IPS-18a (cell line): ENCODE results near the gene TTC12.

Experiments used
- H3K27ac ChIP-seq: one replicate; pipeline ENCODE4 v1.5.1; 2013; ENCODE audit warnings: low read length
- H3K27me3 ChIP-seq: one replicate; pipeline ENCODE4 v1.6.1; 2013; ENCODE audit warnings: mild to moderate bottlenecking, low read length; ENCODE audit not compliant: control insufficient read depth, insufficient read depth
- H3K36me3 ChIP-seq: one replicate; pipeline ENCODE4 v1.6.1; 2013; ENCODE audit warnings: low read depth, low read length; ENCODE audit not compliant: control insufficient read depth
- H3K4me1 ChIP-seq: one replicate; pipeline ENCODE4 v1.6.1; 2013; ENCODE audit warnings: low read depth, low read length; ENCODE audit not compliant: control insufficient read depth
- H3K4me3 ChIP-seq: one replicate; pipeline ENCODE4 v1.5.1; 2013; ENCODE audit warnings: low read length
- H3K9ac ChIP-seq: one replicate; pipeline ENCODE4 v1.6.1; 2013; ENCODE audit warnings: mild to moderate bottlenecking, low read length, moderate library complexity
- H3K9me3 ChIP-seq: one replicate; pipeline ENCODE4 v1.6.1; 2013; ENCODE audit warnings: low read depth, low read length; ENCODE audit not compliant: control insufficient read depth

TTC12 gene

DNA sequence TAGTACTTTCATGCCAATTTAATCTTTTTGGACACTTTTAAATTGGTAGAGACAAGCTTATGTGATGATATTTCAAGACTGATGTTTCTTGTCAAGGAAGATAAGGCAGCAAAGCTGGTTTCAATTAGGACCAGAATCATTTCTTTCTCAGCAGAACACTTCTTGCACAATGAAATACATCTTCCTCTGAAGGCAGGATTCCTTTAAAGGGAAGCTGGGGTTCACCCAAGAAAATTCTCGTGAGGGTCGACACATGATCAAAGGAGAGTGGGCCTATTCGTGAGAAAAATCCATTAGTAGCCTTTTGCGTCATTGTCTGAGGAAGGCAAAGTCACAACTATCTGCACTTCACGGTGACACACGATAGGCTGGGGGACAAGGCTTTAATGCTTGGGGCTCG is 17.6 kb downstream of the TTC12 start:
- Histone ChIP-seq H3K4me3 (no peak overlapping the region), H3K4me1 (no peaks in the 10 kb centered on the region), H3K36me3 (peaks cover 5% of the 10 kb centered on the region), H3K27ac (no peak overlapping the region), H3K27me3 (no peaks in the 10 kb centered on the region), H3K9me3 (no peaks in the 10 kb centered on the region), H3K9ac (no peak overlapping the region)

DNA sequence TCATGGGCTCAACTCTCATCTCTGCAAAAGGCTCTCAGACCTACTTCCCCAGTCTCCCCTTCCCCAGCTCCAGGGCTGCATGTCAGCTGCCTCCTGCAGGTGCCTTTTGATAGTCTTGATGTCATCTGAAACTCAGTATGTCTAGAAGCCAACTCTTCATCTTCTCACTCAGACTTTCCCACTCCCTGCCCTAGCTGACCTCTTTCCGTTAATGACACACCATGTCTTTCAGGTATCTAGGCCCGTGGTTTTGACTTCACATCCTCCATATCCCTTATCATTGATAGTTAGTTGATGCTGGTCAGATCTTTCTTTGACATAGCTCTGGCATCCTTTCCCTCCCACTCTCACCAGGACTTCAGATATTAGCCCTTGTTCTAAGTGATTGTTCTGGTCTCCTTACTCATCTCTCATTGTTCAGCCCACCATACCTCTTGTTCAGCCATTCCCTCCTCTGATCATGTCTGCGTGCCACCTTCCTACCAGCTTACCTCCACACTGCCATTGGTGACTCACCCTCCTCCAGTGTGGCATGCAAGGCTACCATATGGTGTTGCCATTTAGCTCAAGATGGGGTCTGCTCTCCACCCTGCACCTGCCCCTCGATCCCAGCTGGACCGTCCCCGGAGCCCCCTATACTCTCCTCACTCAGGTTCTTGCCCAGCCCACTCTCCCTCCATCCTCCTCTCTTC is 18.4 kb downstream of the TTC12 start:
- H3K4me3 ChIP-seq, result no peak overlapping the region
- H3K4me1 ChIP-seq, result no peaks in the 10 kb centered on the region
- no peak overlapping the region for H3K9ac ChIP-seq
- H3K36me3 ChIP-seq, result peaks cover 5% of the 10 kb centered on the region
- H3K27ac ChIP-seq, result no peak overlapping the region
- no peaks in the 10 kb centered on the region for H3K27me3 ChIP-seq
- no peaks in the 10 kb centered on the region for H3K9me3 ChIP-seq

DNA sequence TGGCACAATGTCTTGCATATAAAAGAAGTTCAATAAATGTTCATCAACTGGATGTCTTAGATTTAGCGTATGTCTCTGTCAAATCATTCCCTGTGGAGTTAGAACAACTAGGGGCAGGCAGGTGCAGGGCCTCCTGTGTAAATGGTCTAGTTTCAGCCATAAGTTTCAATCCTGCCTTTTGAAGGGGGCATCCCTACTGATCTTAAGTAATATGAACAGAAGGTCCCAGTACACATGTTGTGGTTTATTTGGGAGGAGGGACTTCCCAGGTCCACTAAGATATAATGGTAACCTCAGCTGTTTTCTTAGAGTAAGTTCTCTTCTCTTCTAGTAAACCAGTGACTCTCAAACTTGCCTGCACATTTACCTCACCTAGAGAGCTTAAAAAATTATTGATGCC is 19.8 kb downstream of the TTC12 start:
- Histone ChIP-seq H3K27me3 (no peaks in the 10 kb centered on the region), H3K9me3 (no peaks in the 10 kb centered on the region), H3K9ac (no peak overlapping the region), H3K27ac (no peak overlapping the region), H3K4me3 (no peak overlapping the region), H3K36me3 (peaks cover 5% of the 10 kb centered on the region), H3K4me1 (no peaks in the 10 kb centered on the region)

DNA sequence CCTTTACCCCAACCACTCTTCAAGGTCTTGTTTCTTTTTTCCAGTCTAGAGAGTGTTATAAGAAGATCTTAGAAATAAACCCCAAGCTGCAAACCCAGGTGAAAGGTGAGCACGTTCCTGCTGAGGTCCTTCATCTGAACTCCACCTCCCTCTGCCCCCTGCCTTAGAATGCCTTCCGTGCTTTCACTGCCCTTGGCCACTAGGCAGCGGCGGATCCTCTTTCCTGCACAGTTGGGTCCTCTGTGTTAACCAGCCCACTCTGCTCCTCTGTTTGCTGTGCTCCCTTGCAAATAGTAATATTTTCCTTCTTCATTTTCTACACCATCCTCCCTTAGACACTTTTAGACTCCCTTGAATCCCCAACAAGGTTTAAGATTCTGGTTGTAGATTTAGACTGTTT is 24.3 kb downstream of the TTC12 start:
- H3K4me1 ChIP-seq, result no peaks in the 10 kb centered on the region
- H3K27me3 ChIP-seq, result no peaks in the 10 kb centered on the region
- no peak overlapping the region for H3K9ac ChIP-seq
- H3K4me3 ChIP-seq, result no peak overlapping the region
- peaks cover 6% of the 10 kb centered on the region for H3K36me3 ChIP-seq
- H3K9me3 ChIP-seq, result no peaks in the 10 kb centered on the region
- H3K27ac ChIP-seq, result no peak overlapping the region

DNA sequence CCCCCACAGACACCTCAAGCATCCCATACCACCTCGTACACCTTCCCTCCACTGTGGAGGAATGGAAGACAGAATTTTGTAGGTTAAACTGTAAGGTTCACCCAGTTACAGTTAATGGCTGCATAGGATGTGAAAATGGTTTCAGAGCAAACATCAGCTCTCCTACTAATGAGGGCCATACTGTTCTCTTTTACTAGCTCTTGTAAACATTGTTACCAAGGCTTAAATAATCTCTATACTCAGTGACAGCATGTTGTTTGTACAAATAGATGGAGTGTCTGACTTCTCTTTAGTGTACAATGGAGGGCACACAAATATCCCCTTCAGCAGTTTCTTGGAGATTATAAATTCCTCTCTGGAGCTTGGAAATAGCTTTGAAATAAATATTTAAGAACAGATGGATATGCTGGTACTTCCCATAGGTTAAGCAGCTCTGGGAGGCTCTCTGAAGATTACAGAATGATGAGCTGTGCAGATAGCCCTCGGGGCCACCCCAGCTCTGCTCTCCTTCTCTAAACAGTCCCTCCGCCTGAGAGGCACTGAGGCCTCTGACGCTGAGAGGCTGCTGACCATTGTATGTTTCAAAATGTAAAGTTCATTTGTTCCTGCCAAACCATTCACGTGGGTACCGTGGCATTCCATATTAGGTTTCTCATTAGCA is 25.7 kb downstream of the TTC12 start:
- Histone ChIP-seq H3K27ac (no peak overlapping the region), H3K9me3 (no peaks in the 10 kb centered on the region), H3K4me3 (no peak overlapping the region), H3K36me3 (peaks cover 6% of the 10 kb centered on the region), H3K4me1 (no peaks in the 10 kb centered on the region), H3K9ac (no peak overlapping the region), H3K27me3 (no peaks in the 10 kb centered on the region)

DNA sequence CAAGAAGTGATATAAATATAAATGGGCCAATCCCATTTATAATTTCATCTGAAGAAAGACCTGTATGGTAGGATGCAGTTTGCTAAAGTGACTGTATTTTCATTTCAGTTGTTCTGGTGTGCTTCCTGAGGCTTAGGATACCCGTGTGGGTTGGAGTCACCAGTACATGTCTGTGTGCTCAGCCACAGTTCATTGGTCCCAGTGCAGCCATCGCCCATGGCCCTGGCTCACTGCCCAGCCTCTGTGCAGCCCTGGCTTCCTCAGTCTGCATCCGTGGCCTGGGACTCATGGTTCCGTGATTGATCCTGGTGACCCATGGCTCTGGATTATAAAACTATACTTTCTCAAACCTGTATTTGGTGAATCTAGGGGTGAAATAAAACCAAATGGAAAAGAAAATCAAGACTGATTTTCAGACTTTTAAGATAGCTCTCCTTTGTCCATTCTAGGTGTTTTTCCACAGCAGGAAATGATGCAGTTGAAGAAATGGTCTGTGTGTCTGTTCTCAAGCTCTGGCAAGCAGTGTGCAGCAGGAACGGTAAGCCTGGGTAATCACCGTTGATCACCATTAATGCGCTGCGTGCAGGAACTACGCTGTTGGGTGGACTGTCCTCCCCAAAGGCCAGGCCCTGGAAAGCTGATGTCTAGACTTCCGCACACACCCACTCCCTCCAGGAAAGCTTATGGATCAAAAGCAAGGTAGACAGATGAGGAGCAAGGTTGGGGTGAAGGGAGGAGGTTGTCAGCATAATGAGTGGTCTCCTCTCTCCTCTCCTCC is 27.2 kb downstream of the TTC12 start:
- Histone ChIP-seq H3K4me1 (no peaks in the 10 kb centered on the region), H3K9me3 (no peaks in the 10 kb centered on the region), H3K4me3 (no peak overlapping the region), H3K9ac (no peak overlapping the region), H3K36me3 (peaks cover 6% of the 10 kb centered on the region), H3K27ac (no peak overlapping the region), H3K27me3 (no peaks in the 10 kb centered on the region)

DNA sequence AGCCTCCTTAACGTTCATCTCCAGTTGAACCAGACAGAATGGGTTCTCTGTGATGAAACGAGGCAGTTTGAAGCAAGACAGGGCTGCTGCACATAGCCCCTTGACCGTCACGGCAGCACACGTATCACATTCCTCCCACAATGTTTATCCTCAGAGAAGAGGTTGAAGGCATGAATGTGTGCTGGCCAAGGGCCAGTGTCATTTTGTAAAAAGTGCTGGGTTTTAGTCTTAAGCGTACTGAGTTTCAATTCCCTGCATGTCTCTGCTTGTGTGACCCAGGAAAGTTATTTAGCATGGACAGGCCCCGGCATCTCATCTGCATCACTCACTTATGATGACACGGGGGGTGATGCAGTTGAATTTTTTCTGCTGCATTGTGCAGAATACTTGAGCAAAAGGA is 31.6 kb downstream of the TTC12 start:
- no peak overlapping the region for H3K27ac ChIP-seq
- no peaks in the 10 kb centered on the region for H3K9me3 ChIP-seq
- no peaks in the 10 kb centered on the region for H3K27me3 ChIP-seq
- H3K4me3 ChIP-seq, result no peak overlapping the region
- no peak overlapping the region for H3K9ac ChIP-seq
- no peaks in the 10 kb centered on the region for H3K4me1 ChIP-seq
- no peaks in the 10 kb centered on the region for H3K36me3 ChIP-seq

DNA sequence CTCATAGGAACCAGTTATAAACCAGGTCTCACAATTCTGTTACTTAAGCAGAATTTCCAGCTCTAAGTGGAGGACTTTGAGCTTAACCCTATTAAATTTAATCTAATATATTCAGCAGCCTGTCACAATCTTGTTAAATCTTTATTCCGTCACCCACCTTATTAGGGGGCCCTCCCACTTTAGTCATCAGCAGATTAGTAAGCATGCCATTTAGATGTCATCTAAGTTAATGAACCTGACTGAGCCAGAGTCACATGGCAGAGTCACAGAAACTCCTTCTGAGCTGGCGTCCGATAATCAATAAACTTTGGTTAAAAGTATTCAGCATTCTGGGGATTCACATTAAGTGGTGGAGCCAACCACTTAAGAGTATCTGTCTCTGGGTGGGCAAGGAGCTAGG is 35.1 kb downstream of the TTC12 start:
- H3K9me3 ChIP-seq, result no peaks in the 10 kb centered on the region
- H3K36me3 ChIP-seq, result no peaks in the 10 kb centered on the region
- H3K4me1 ChIP-seq, result no peaks in the 10 kb centered on the region
- no peak overlapping the region for H3K4me3 ChIP-seq
- no peak overlapping the region for H3K27ac ChIP-seq
- no peaks in the 10 kb centered on the region for H3K27me3 ChIP-seq
- H3K9ac ChIP-seq, result no peak overlapping the region

DNA sequence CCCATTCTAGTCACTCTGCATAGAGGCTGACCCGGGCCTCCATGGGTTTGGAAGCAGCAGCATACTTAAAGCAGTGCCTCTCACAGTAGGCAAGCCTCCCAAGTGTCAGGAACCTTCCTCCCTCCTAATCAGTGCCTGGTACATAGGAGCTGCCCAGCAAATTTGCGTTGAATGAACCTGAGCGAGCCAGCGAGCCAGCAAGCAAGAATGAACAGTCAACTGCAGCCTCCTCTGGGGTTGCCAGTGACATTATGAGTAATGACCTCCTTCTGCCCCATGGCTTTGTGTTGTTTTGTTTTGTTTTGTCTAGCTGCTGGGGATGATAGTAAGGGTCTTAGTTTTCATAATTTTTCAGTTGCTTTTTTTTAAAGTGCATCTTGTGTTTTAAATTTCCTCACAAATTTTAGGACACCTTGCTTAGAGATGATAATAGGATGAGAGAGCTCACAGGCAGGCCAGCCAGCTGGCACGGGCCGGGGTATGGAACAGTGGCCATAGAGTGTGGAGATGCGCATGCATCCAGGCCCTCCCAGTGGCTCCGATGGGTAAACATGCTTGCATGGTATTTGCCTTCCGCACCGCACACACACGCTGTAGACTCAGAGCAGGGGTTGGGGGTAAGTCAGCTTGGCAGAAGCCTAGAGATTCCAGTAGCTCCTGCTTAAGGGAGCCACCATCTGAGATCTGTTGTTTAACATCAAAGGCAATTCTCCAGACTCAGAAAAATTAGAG is 36.1 kb downstream of the TTC12 start:
- no peak overlapping the region for H3K27ac ChIP-seq
- H3K4me3 ChIP-seq, result no peak overlapping the region
- H3K9ac ChIP-seq, result no peak overlapping the region
- no peaks in the 10 kb centered on the region for H3K9me3 ChIP-seq
- no peaks in the 10 kb centered on the region for H3K4me1 ChIP-seq
- H3K27me3 ChIP-seq, result no peaks in the 10 kb centered on the region
- H3K36me3 ChIP-seq, result no peaks in the 10 kb centered on the region

DNA sequence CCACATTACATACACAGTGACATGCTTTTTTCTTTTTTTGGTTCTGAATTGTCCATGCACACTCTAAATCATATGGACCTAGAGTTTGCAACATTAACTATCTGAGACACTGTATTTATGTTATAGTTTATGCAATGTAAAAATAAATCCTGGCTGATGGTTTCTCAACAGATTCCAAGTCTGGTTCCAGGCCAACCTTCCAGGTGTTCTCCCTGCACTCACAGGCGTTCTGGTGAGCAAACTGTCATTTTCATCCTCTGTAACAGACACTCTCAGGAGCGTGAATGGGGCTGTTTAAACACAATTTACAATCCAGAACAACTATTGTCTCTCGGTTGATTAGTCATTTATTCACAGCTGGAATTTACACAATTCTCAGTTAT is 36.7 kb downstream of the TTC12 start:
- Histone ChIP-seq H3K9me3 (no peaks in the 10 kb centered on the region), H3K4me3 (no peak overlapping the region), H3K36me3 (no peaks in the 10 kb centered on the region), H3K27me3 (no peaks in the 10 kb centered on the region), H3K9ac (no peak overlapping the region), H3K4me1 (no peaks in the 10 kb centered on the region), H3K27ac (no peak overlapping the region)

DNA sequence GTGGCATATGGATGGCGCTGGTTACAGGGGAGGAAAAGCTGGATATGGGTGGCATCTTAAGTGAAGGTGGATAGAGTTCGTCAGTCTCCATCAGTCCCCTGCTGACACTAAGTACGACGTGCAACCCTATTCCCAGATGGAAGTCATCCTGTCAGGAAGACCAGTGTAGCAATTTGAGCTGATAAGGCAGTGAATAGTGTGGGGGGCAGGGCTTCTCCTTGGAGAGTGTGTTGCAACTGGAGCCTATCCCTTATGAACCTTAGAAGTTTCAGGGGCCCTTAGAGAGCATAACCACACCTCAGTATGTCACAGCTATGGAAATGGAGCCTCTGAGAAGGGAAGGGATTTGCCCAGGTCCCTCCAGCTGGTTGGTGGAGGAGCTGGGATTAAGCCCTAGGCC is 37.1 kb downstream of the TTC12 start:
- H3K36me3 ChIP-seq, result no peaks in the 10 kb centered on the region
- no peaks in the 10 kb centered on the region for H3K27me3 ChIP-seq
- no peaks in the 10 kb centered on the region for H3K4me1 ChIP-seq
- no peak overlapping the region for H3K27ac ChIP-seq
- H3K9ac ChIP-seq, result no peak overlapping the region
- no peak overlapping the region for H3K4me3 ChIP-seq
- H3K9me3 ChIP-seq, result no peaks in the 10 kb centered on the region
